Gastrocnemius medialis (tissue), 4 donors: ENCODE measurements around the gene SCAMP3. TPM values are rescaled to one million over a fixed set of nuclear protein-coding genes. Genes with fewer than 3 reads are reported as not detected.

Experiments used
- ATAC-seq, 2 donors: fragments of 150-250 bp; one replicate each; pipeline ENCODE4 v1.9.1; 2016
- DNase-seq, 2 donors: peaks; one replicate each; pipeline ENCODE4 v3.0.0-alpha.2; 2019
- H3K27ac ChIP-seq, 4 donors: fragments of 200-600 bp; sonication (generic); 1 replicate in 1 of 4; 2 replicates in 3 of 4; pipeline ENCODE4 v1.5.1; 2016 to 2018; ENCODE audit warnings: mild to moderate bottlenecking in 2 of 4, moderate library complexity in 1 of 4
- H3K27me3 ChIP-seq, 3 donors: fragments of 200-600 bp; sonication (generic) in 2 of 3; 1 replicate in 1 of 3; 2 replicates in 2 of 3; pipeline versions ENCODE4 v1.5.1 to v1.6.0; 2016 to 2019; ENCODE audit warnings: mild to moderate bottlenecking in 1 of 3, moderate library complexity in 1 of 3
- H3K36me3 ChIP-seq, 2 donors: fragments of 200-600 bp; sonication (generic) in 1 of 2; one replicate each; pipeline ENCODE4 v1.5.1; 2017 to 2018
- H3K4me1 ChIP-seq, 2 donors: fragments of 200-600 bp; sonication (generic) in 1 of 2; one replicate each; pipeline ENCODE4 v1.5.1; 2016 to 2017; ENCODE audit warnings: mild to moderate bottlenecking in 2 of 2
- H3K4me3 ChIP-seq, 4 donors: fragments of 200-600 bp; sonication (generic) in 3 of 4; 1 replicate in 1 of 4; 2 replicates in 3 of 4; pipeline ENCODE4 v1.5.1; 2016 to 2019; ENCODE audit warnings: mild to moderate bottlenecking in 2 of 4
- H3K9me3 ChIP-seq, 3 donors: fragments of 200-600 bp; sonication (generic) in 2 of 3; 1 replicate in 1 of 3; 2 replicates in 2 of 3; pipeline ENCODE4 v1.5.1; 2016 to 2019
- CTCF ChIP-seq, 5 experiments: fragments of 450-650 bp in 3 of 5; fragments of 200-600 bp in 2 of 5; sonication (generic) in 2 of 5; IDR thresholded peaks in 4 of 5; conservative IDR thresholded peaks in 1 of 5; 1 replicate in 4 of 5; 2 replicates in 1 of 5; pipeline ENCODE4 v1.5.1; 2016 to 2019; ENCODE audit warnings: antibody characterized with exemption in 5 of 5, mild to moderate bottlenecking in 3 of 5, moderate library complexity in 3 of 5
- POLR2A ChIP-seq, 2 donors: fragments of 450-650 bp; IDR thresholded peaks; one replicate each; pipeline ENCODE4 v1.6.1; 2017; ENCODE audit warnings: antibody characterized with exemption in 2 of 2, mild to moderate bottlenecking in 2 of 2, moderate library complexity in 2 of 2
- in situ Hi-C, 4 donors: fragments of 200-750 bp; cut with MboI; loops; one replicate each; pipeline versions ENCODE4 v1.15.0 to v1.8.0; 2017; ENCODE audit warnings: low sequenced_read_pairs in 4 of 4
- intact Hi-C: fragments of 100-400 bp; cut with DNase I; formaldehyde crosslinking; loops from one replicate; pipeline ENCODE4 v1.15.1; 2023; ENCODE audit warnings: low total_unique reads
- total RNA-seq, 4 donors: library from RNA; depleted of rRNA; stranded (reverse); fragments of >200 nt; gene quantifications; one replicate each; pipeline versions ENCODE4 v1.1.0 to v1.2.3, GENCODE V29; 2016

SCAMP3 gene
- total RNA-seq, 4 donors from 2014 or later, result 60.0 to 108 (median 79.3) TPM

- H3K9me3 ChIP-seq, result no peaks in the 10 kb centered on the region
- intact Hi-C loops, result no loop called here
- no peak for TF ChIP-seq POLR2A (IDR thresholded peaks at IDR 0.05)
- TF ChIP-seq CTCF (IDR thresholded peaks at IDR 0.05 in 4 of 5, conservative IDR thresholded peaks at IDR 0.05 in 1 of 5), result no peak
- in situ Hi-C loops, result loop anchor here in 2 of 4 donors (5.0 kb wide), 2 partner anchors 35 kb away; no protein-coding TSS in a partner anchor
- no peak overlapping the region for H3K4me3 ChIP-seq
- H3K36me3 ChIP-seq, result no peaks in the 10 kb centered on the region
- no peak overlapping the region for H3K27ac ChIP-seq
- peaks cover 6 to 7% of the 10 kb centered on the region in 2 donors for H3K4me1 ChIP-seq
- no peaks in the 10 kb centered on the region for H3K27me3 ChIP-seq
- ATAC-seq (no peak), DNase-seq (no peak)
Observed at GRCh38 chr1:155282488-155283091, 20.4 kb upstream of the SCAMP3 start.

DNA sequence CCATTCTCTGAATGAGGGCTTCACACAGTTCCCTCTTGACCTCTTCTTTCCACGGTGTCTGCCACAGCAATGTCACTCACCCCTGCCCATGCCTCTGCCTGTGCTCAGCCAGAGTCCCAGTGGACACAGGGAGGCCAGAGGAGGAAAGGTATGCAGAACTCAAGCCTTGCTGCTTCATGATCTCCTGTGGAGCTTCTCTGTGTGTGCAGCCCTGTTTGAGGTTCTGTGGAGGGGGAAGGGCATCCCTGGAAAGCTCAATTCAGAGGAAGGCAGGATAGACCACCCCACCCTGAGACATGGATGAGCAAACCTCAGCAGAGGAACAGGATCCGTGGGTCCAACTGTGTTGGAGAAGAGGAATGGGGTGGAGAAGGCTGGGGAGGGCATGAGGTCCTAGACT is 17.1 kb upstream of the SCAMP3 start:
- no peak for ATAC-seq
- Histone ChIP-seq H3K4me3 (no peak overlapping the region), H3K9me3 (no peaks in the 10 kb centered on the region), H3K27ac (no peak overlapping the region), H3K4me1 (peaks cover 9 to 18% of the 10 kb centered on the region in 2 donors), H3K36me3 (no peaks in the 10 kb centered on the region), H3K27me3 (no peaks in the 10 kb centered on the region)
- intact Hi-C loops, result no loop called here
- in situ Hi-C loops, result no loop called here
- TF ChIP-seq POLR2A (IDR thresholded peaks at IDR 0.05), result no peak
- TF ChIP-seq CTCF (IDR thresholded peaks at IDR 0.05 in 4 of 5, conservative IDR thresholded peaks at IDR 0.05 in 1 of 5), result no peak
- DNase-seq, result no peak

- no peak for ATAC-seq
- TF ChIP-seq CTCF (IDR thresholded peaks at IDR 0.05 in 4 of 5, conservative IDR thresholded peaks at IDR 0.05 in 1 of 5) (no peak), POLR2A (IDR thresholded peaks at IDR 0.05) (no peak)
Observed at GRCh38 chr1:155278689-155279160, 16.6 kb upstream of the SCAMP3 start.

GRCh38 chr1:155277902-155278688 is 15.9 kb upstream of the SCAMP3 start:
- TF ChIP-seq CTCF (IDR thresholded peaks at IDR 0.05 in 4 of 5, conservative IDR thresholded peaks at IDR 0.05 in 1 of 5) (peak in 2 of 5 experiments; percentile 9 to 16), POLR2A (IDR thresholded peaks at IDR 0.05) (no peak)
- in situ Hi-C loops, result no loop called here
- H3K4me1 ChIP-seq, result peaks cover 9 to 21% of the 10 kb centered on the region in 2 donors
- DNase-seq (peak in 1 of 2 donors; percentile 22), ATAC-seq (no peak)
- no peaks in the 10 kb centered on the region for H3K36me3 ChIP-seq
- peak overlapping the region in 3 of 4 donors; percentile 66 to 71 (median 69) for H3K27ac ChIP-seq
- no peaks in the 10 kb centered on the region for H3K9me3 ChIP-seq
- H3K4me3 ChIP-seq, result peak overlapping the region; percentile 78 to 97 (median 80)
- H3K27me3 ChIP-seq, result no peaks in the 10 kb centered on the region
- intact Hi-C loops, result loop anchor here (1.0 kb wide), 2 partner anchors 30 to 46 kb away; partner anchors contain the start of gene FDPS

More at GRCh38 chr1:155278689-155279160, 16.6 kb upstream of the SCAMP3 start:
- H3K27ac ChIP-seq, result no peak overlapping the region
- H3K9me3 ChIP-seq, result no peaks in the 10 kb centered on the region
- H3K4me1 ChIP-seq, result peaks cover 9 to 21% of the 10 kb centered on the region in 2 donors
- H3K27me3 ChIP-seq, result no peaks in the 10 kb centered on the region
- H3K4me3 ChIP-seq, result no peak overlapping the region
- intact Hi-C loops (no loop called here), in situ Hi-C loops (no loop called here)
- DNase-seq, result no peak
- H3K36me3 ChIP-seq, result no peaks in the 10 kb centered on the region
